HFFc6 (cell line): ENCODE data around the gene CARD8. TPM values are rescaled to one million over a fixed set of nuclear protein-coding genes. Genes with fewer than 3 reads are reported as not detected.

Source experiments
- DNase-seq: peaks from one replicate; pipeline ENCODE4 v3.0.0-alpha.2; 2018
- H3K27ac Mint-ChIP-seq: 2 replicates; pipeline ENCODE4 v1.8.0; 2020; ENCODE audit warnings: mild to moderate bottlenecking, mixed read lengths
- H3K27me3 Mint-ChIP-seq: 2 replicates; pipeline ENCODE4 v1.8.0; 2021; ENCODE audit warnings: mild to moderate bottlenecking, moderate library complexity, mixed read lengths; ENCODE audit not compliant: insufficient read depth
- H3K36me3 Mint-ChIP-seq: 2 replicates; pipeline ENCODE4 v1.8.0; 2021; ENCODE audit warnings: low read depth, mixed read lengths
- H3K4me1 Mint-ChIP-seq: 2 replicates; pipeline ENCODE4 v1.8.0; 2020; ENCODE audit warnings: low read depth, mixed read lengths
- H3K4me3 Mint-ChIP-seq: 2 replicates; pipeline ENCODE4 v1.8.0; 2020; ENCODE audit warnings: mild to moderate bottlenecking, moderate library complexity, mixed read lengths
- H3K9me3 Mint-ChIP-seq: 2 replicates; pipeline ENCODE4 v1.8.0; 2020; ENCODE audit warnings: mild to moderate bottlenecking, mixed read lengths
- CTCF ChIP-seq: fragments of 200-600 bp; sonication (generic); IDR thresholded peaks from 2 replicates; pipeline ENCODE4 v1.5.0; 2021; ENCODE audit warnings: antibody characterized with exemption, mild to moderate bottlenecking
- total RNA-seq, 6 experiments: library from RNA; stranded (reverse); fragmentation: NEBNext Ultra II Directional; extraction: Animal tissue kit (Norgen Biotek cat#: 25700); gene quantifications; 2 replicates in 1 of 6; 3 replicates in 5 of 6; pipeline ENCODE4 v1.2.3, GENCODE V29; 2021

The CARD8 gene
- total RNA-seq, 6 experiments from 2014 or later = 11.3 to 17.2 (median 14.7) TPM

- Mint-ChIP-seq H3K36me3 (peaks cover 44% of the 10 kb centered on the region), H3K27ac (no peak overlapping the region), H3K4me3 (no peak overlapping the region), H3K27me3 (peaks cover 2% of the 10 kb centered on the region; the same call in 1 of the 2 replicates), H3K4me1 (peaks cover 9% of the 10 kb centered on the region), H3K9me3 (no peaks in the 10 kb centered on the region)
- no peak for DNase-seq
- TF ChIP-seq CTCF = no peak
Observed at GRCh38 chr19:48175578-48175977, 80.1 kb downstream of the CARD8 start.

- DNase-seq = no peak
- no peak overlapping the region for H3K4me3 Mint-ChIP-seq
- H3K27me3 Mint-ChIP-seq = peaks cover 2% of the 10 kb centered on the region; the same call in 1 of the 2 replicates
- H3K9me3 Mint-ChIP-seq = no peaks in the 10 kb centered on the region
- no peak overlapping the region for H3K27ac Mint-ChIP-seq
- H3K4me1 Mint-ChIP-seq = peaks cover 9% of the 10 kb centered on the region
- peaks cover 35% of the 10 kb centered on the region for H3K36me3 Mint-ChIP-seq
- no peak for TF ChIP-seq CTCF
Observed at GRCh38 chr19:48174445-48175030, 81.2 kb downstream of the CARD8 start.

- TF ChIP-seq CTCF = no peak
- Mint-ChIP-seq H3K9me3 (no peaks in the 10 kb centered on the region), H3K4me1 (peaks cover 17% of the 10 kb centered on the region), H3K27me3 (peaks cover 2% of the 10 kb centered on the region; the same call in 1 of the 2 replicates), H3K27ac (no peak overlapping the region), H3K36me3 (peaks cover 27% of the 10 kb centered on the region), H3K4me3 (peak overlapping the region; percentile 91)
- DNase-seq = no peak
Observed at GRCh38 chr19:48171710-48172109, 84.0 kb downstream of the CARD8 start.

- Mint-ChIP-seq H3K27me3 (no peaks in the 10 kb centered on the region), H3K36me3 (peaks cover 27% of the 10 kb centered on the region), H3K4me3 (peak overlapping the region; percentile 91), H3K4me1 (peaks cover 17% of the 10 kb centered on the region), H3K9me3 (no peaks in the 10 kb centered on the region), H3K27ac (peak overlapping the region; percentile 89)
- no peak for DNase-seq
- TF ChIP-seq CTCF = no peak
Observed at GRCh38 chr19:48170817-48171347, 84.8 kb downstream of the CARD8 start.

GRCh38 chr19:48169939-48170803 is 85.5 kb downstream of the CARD8 start, which contains the start of the genes LIG1 and ZSWIM9:
Gene LIG1 (minus strand): TSS chr19:48170344. CDS start chr19:48165566, 4,778 bp downstream.
Gene ZSWIM9 (plus strand): TSS chr19:48170680. CDS start chr19:48171803, 1,123 bp downstream.
- H3K4me3 Mint-ChIP-seq = peak within 1 kb of the TSS; percentile 91
- H3K36me3 Mint-ChIP-seq = peaks cover 25% of the 10 kb centered on the region
- peaks cover 17% of the 10 kb centered on the region for H3K4me1 Mint-ChIP-seq
- peak within 1 kb of the TSS; percentile 89 for H3K27ac Mint-ChIP-seq
- TF ChIP-seq CTCF = peak; percentile 50
- DNase-seq = peak; percentile 97
- no peaks in the 10 kb centered on the region for H3K27me3 Mint-ChIP-seq
- H3K9me3 Mint-ChIP-seq = no peaks in the 10 kb centered on the region
